A673 (cell line): ENCODE measurements around the gene HOXD8.

Experiments used
- CTCF ChIP-seq: fragments of 300-800, 200-600 bp; sonication (generic); conservative IDR thresholded peaks from 2 replicates; pipeline ENCODE4 v1.5.1; 2017; ENCODE audit warnings: low read depth, mild to moderate bottlenecking, antibody characterized with exemption, low read length, moderate library complexity, mixed read lengths
- EZH2 ChIP-seq: fragments of 200-600 bp; sonication (generic); IDR thresholded peaks from 2 replicates; pipeline ENCODE4 v1.6.1; 2017; ENCODE audit warnings: borderline replicate concordance, low read depth, mild to moderate bottlenecking, mixed read lengths, antibody characterized with exemption, low read length; ENCODE audit not compliant: poor library complexity, severe bottlenecking

- TF ChIP-seq CTCF, result no peak
- no peak for TF ChIP-seq EZH2
Observed at GRCh38 chr2:176081376-176081836, 48.1 kb upstream of the HOXD8 start.
